HL-60/S4 treated with retinoic acid at 250 ng/mL for 4 days and 3 days (cell line): Measurements from ENCODE around the gene DHX34.

Source experiments
- in situ Hi-C: fragments of 300-500 bp; cut with MboI; formaldehyde crosslinking; loops from 2 replicates; pipeline ENCODE4 v1.7.0; 2022; ENCODE audit warnings: low sequenced_read_pairs

Gene DHX34

DNA sequence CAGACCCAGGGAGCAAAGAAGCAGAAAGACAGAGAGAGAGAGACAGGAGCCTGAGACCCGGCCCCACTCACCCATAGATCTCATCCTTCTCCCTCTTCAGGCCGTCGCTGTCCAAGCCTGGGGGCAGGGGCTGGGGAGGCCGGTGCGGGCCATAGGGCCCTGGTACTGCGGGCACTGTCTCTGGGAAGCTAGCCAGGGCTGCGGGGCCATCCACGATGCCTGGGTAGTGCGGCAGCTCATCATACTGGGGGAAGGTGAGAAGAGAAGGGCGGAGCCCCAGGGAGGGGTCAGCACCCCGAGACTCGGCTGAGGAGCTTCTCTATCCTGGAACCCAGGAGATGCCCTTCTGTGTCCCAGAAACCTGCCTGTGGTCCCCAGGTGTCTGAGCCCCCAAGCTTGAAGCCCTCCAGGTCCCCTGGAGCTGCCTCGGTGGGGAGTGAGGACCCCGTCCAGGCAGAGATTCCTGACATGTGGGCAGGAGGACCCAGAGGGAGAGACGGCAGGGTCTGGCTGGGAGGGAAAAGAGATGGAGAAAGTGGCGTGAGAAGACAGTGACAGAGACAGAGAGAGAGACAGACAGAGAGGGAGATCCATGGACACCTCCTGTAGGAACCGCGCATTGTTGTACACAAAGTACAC is 68.1 kb downstream of the DHX34 start:
- in situ Hi-C loops: no loop called here

- in situ Hi-C loops: no loop called here
These were observed 68.9 kb downstream of the DHX34 start for GRCh38 chr19:47417746-47418691.

DNA sequence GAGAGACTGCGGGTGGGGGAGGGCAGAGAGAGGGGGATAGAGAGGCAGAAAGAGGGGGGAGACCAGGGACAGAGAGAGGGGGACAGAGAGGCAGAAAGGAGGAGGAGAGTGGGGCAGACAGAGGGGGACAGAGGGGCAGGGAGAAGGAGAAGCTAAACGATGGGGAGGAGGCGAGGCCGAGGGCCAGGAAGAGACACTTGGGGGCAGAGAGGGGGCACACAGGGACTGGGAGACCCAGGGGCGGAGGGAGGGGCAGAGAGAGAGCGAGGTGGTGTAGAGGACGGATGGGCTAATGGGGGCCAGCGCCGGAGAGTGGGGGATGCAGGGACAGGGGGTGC is 69.5 kb downstream of the DHX34 start:
- in situ Hi-C loops: no loop called here

DNA sequence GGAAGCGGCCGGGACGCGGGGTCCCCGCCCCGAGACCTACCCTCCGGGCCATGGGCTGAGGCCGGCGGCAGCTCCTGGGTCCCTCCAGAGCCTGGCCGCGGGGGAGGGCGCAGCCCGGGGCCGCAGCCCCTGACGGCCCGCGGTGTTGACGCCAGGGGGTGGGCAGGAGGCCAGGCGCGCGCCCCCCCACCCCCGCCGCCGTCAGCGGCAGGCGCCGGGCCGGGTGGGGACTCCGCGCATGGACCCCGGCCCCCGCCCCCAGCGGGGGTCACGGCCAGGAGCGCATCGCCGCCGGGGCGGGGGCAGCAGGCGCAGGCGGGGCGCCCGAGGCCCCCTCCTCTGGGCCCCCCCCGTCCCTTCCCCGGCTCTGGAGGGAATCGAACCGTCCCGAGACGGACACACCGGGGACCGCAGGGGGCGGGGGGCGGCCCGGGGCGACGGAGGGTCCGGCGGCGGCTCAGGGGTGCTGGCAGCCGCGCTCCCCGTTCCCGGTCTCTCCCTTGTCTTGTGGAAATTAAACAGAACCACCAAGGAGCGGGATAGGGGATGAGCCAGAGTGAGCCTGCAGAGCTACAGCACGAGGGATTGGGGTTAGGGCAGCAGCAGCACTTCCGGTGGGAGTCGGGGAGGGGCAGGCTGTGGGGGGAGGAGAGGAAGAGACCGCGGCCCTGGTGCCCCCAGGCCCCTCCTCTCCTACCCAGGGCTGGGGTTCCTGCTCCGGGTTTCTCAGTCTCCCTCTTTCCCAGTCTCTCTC is 70.1 kb downstream of the DHX34 start, which contains the start of gene MEIS3:
TSS of gene MEIS3 (minus strand) at position 498 of the 754 bp plus-strand sequence. CDS start at position 52, 446 bp downstream.
- in situ Hi-C loops: no loop called here

- in situ Hi-C loops: no loop called here
These were observed 70.7 kb downstream of the DHX34 start for GRCh38 chr19:47419789-47420188.

- in situ Hi-C loops: no loop called here
These were observed 72.2 kb downstream of the DHX34 start for GRCh38 chr19:47421244-47421786.

- in situ Hi-C loops: no loop called here
These were observed 72.8 kb downstream of the DHX34 start for GRCh38 chr19:47421844-47422395.

- in situ Hi-C loops: no loop called here
These were observed 73.5 kb downstream of the DHX34 start for GRCh38 chr19:47422417-47423163.

GRCh38 chr19:47423203-47423882 is 74.2 kb downstream of the DHX34 start:
- in situ Hi-C loops: no loop called here

GRCh38 chr19:47427241-47428176 is 78.4 kb downstream of the DHX34 start:
- in situ Hi-C loops: no loop called here

- in situ Hi-C loops: no loop called here
These were observed 79.2 kb downstream of the DHX34 start for GRCh38 chr19:47428177-47428894.

DNA sequence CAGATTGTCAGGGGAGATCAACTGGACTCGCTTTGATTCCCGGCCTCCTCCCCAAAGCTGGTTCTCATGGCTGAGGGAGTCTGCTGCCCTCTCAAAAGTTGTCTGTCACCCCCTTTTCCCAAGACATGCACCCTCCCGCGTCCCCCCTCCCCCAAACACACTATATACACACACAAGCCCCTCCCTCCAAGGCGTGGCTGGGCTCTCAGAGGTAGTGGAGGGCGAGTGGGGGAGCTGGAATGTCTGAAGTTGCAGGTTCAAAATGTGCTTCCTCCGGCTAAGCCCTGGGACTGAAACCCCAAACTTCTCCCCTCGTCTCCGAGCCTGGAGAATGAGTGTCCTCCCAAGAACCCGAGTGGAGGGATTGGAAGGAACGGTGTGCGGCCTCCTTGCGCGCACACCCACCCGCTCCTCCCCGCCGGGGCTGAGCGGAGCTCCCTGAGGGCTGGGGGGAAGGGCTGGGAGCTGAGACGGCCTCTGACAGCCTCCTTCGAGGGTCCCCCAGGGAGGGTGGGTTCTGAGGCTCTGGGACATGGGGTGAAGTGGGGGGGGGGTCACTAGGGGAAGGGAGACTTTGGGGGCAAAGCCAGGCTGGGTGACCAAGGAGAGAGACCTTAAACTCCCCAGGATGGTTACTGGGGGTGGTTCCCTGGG is 80.2 kb downstream of the DHX34 start:
- in situ Hi-C loops: no loop called here

- in situ Hi-C loops: loop anchor here (10.0 kb wide), 1 partner anchor 275 kb away; no protein-coding TSS in a partner anchor
These were observed 81.1 kb downstream of the DHX34 start for GRCh38 chr19:47430041-47430802.

- in situ Hi-C loops: loop anchor here (10.0 kb wide), 1 partner anchor 273 kb away; no protein-coding TSS in a partner anchor
These were observed 83.0 kb downstream of the DHX34 start for GRCh38 chr19:47432091-47432490.
